HuH-7.5 (cell line): ENCODE measurements around the gene PPIL1.
A peak's percentile ranks its signal among the peaks of the same experiment; 100 is the strongest.

ENCODE experiments used
- DNase-seq: peaks from one replicate; pipeline ENCODE4 v3.0.0; 2011; ENCODE audit warnings: low spot score

The PPIL1 gene

DNA sequence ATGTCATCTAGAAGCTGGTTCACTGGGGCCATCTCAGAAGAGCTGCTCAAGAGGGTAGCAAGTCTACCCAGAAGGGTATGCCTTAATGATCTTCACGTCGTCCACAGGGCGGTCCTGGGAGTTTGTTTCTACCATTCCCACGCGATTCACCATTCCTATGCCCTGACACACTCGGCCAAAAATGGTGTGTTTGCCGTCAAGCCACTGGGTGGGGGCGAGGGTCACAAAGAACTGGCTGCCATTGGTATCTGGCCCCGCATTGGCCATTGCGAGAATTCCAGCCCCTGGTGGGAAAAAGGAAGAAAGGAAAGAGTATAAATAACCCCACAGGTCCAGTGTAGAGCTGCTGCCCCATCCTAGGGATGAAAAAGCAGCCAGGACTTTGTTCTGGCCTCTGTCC is 18.9 kb downstream of the PPIL1 start:
- no peak for DNase-seq

DNA sequence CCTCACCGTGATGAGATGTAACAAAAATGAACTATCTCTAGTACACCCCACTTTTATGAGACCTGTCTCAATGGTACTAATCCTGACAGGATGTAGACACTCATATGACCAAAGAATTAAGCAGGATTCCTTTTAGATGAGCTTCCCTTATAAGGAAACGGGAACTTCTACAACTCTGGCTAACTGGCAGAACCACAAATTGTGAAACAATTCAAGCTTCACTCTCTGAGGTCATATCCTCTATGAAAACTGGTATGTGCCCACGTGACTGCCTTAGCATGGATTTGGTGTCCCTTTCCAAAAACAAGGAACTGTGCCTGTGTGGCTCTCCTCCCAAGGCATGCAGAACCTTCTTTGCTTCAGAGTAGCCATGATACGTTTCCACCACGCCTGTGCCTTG is 21.3 kb downstream of the PPIL1 start:
- DNase-seq = no peak

DNA sequence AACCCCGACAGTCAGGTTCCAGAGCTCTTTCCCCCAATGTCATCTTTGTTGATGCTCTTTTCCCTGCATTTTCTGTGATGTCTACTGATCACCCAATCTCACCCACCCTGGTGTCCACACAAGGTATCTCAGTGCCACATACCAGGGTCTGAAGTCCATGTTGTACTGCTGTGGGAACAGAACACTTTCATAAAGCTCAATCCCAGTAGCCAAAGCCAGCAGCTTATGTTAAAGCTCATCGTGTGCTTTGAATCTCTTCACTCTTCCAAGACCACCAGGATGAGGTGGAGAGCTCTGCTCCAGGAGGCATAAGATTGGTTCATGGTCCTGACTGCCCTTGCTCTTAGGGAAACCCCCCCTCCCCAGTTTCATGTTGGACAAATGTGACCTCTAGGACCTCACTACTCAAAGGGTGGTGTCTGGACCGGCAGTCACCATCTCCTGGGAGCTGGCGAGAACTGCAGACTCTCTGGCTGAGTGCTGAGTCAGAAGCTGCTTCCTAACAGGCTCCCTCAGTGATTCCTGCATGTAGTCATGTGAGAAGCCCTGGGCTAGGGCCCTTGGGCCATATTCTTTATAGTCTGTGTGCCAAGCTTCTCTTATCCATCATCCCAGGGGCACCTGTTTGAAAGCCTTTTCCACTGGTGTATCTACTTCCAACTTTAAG is 22.0 kb downstream of the PPIL1 start:
- no peak for DNase-seq

DNA sequence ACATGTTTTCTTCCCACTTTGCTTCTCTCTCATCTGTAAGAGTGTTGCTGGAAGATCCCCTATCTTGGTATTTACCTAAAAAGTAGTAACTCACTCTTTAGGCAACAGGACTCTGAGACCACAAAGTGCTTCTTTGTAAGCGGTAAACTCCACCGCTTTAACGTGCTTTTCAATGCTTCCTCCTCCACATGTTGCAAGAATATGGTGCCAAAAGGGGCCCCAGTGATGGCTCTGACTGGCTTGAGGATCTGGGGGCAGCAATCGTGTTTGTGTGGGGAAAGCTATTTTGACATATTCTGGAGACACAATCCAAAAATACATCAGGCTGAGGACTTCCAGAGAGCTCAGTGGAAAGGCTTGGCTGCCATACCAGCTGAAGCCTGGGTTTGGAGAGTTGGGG is 23.0 kb downstream of the PPIL1 start:
- no peak for DNase-seq

DNA sequence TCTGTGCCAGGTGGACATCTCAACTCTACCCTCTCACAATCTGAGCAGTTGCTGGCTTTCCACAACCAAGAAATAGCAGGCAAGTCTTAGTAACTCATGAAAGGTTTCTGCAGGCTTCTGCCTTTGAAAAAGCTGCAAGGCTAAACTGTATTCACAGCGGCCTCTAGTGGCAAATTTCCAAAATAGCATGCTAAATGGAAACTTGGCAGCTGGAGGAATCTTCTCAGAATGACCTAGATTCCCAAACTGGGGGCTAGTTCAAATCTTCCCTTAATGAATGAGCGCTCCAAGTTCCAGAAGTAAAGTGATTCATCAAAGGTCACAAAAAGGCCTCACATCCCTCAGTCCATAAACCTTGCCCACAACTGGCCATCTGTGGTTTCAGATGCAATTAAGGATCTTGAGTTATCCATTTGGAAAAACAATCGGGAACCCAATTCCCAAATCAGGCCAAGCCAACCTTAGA is 23.4 kb downstream of the PPIL1 start:
- DNase-seq = no peak

DNA sequence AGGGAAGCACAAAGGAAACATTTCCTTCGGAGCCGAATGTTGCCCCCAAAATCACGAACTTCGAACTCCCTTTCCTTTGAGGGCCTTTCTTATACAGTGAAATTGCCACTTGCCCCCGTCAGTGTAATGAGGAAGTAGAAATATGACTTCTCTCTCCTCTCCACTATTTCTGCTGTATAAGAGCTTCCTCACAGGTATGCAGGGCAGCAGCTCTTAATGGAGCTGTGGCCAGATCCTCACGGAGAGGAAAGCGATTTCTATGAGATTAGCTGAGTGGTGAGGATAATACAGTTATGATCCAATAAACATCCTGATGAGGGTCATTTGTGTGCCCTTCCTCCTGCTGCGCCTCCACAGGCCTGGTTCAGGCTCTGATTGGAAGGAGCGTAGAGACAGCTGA is 24.6 kb downstream of the PPIL1 start:
- DNase-seq = no peak

DNA sequence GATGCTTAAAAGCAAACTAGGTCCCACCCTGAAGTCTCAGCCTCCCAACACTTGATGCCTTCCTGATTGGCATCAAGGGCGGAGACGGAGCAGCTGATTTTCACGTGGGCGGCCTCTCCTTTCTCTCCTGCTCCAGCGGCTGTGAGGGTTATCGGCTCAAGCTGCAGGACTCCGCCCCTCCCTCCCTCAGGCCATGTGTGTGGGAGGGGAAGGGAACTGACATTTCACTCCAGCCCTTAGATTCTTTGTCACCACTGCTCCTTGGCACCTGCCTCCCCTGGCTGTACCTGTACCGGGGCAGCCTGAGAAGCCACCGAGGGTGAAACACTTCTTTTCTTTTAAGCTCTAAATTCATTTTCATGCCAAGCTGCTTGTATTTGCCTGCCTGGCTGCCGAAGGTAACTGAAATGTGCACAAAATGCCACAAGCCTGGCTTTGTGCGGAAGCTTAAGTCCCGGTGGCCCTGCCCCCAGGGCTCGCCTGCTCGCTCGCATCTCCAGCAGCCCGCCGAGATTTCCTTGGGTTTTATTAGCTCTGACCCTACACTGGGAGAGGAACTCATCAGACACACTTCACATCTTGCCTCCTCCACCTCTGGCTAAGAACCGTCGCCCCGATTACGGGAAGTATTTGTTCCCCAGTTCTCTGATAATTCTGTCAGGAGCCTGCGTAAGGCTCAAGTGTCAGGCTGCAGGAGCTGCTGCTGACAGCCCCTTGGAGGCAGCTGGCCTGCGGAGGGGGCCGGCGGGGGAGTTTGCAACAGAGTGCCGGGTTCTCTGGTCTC is 25.8 kb downstream of the PPIL1 start:
- DNase-seq = no peak

DNA sequence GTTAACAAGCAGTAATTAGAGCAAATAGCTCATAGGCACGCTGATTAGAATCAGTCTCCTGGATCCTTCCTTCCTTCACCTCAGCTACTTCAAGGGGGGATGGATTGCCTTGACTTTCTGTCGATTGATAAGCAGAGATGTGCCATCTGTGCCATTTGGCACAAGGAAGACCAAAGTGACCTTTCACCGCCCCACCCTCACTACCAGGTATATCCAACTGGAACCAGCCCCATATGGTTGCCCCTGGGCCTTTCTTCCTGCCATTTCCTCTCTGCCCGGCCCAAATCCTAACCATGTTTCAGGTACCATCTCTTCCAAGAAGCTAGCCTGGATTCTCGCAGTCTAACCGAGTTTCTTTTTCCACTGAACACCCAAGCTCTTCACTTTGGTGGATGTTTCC is 26.6 kb downstream of the PPIL1 start:
- DNase-seq = no peak

DNA sequence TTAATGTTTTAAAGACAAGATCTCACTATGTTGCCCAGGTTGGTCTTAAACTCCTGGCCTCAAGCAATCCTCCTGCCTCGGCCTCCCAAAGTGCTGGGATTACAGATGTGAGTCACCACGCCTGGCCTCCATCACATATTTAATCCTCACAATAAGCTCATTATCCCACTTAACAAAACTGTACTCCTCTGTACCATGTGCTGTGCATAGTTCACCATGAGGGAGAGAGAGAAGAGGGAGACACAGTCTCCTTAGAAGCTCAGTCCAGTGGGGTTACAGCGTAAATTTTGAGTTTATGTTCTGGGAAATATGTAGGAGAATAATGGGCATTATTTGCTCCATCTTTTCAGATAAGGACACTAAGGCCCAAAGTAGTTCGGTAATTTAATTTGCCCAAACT is 27.5 kb downstream of the PPIL1 start:
- no peak for DNase-seq

DNA sequence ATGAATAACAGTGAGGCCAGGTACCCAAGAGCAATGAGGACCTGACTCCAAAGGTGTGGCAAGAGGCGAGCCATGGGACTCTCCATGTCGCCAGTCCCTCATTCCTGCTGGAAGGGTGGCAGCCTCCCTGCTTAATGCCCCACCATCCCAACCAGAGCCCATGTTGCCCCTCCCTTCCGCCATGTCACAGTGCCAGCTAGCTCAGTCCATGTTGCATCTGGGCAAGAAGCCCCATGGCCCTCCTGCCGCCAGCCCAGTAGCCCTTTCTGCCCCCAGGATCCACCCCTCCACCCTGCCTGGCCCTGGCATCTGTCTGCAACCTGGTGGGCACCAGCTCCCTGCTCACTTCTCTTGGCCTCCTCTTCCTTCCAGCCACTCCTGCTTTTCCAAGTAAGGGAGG is 29.4 kb downstream of the PPIL1 start:
- DNase-seq = no peak

DNA sequence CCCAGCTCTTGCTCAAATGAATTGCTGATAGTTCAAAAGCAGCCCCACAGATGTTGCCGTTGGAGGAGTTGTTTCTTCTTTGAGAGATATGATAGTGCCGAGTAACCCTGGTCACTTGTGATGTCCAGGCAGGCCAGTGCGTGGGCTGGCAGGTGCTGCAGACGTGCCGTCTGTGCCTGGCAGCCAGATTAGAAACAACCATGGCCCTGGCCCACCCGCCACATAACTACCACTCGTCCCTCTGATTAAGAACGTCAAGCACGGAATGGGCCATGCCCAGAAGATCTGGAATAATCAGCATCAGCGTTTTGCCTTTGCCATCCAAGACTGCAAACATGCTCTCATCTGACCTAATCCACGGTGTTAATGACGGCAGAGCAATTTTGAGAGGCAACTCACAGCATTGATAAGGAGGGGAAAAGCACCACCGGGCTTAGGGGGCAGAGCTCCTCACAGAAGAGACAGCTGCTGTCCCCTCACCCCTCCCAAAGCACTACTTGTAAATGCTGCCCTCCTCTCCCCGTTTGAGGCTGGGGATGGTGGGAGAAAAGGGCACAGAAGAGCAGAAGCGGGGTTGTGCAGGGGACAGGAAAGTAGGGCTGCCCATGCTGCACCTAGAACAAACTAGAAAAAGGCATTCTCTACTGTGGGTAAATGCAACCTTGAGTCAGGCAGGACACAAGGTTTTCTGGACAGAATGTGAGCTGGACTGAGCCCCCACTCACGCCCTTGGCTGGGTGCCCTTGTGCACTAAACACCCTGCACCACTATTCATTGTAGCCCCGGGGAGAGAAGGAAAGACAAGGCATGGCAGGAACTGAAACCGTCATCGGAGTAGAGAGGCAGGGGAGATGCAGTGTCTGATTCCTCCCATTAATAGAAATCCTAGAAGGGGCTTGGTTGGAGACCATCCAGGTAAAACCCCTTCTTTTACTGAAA is 30.1 kb downstream of the PPIL1 start:
- no peak for DNase-seq

DNA sequence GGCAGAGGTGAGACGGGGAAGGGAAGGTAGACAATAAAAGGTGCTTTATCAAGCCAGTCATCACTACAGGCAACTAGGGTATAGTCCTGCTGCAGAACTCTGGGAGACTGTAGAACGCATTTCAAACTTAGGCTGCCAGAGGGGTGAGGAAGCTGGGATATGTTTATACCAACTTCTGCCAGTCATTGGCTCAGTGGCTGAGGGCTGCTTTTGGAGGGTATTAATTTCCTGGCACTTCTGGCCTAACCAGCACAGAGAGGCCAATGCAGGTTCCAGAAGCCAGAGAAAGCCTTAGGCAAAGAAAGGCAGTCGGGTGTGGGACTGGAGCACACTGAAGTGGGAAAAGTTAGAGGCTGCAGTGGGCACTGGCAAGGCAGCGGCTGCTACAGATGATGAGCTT is 31.4 kb downstream of the PPIL1 start:
- no peak for DNase-seq

DNA sequence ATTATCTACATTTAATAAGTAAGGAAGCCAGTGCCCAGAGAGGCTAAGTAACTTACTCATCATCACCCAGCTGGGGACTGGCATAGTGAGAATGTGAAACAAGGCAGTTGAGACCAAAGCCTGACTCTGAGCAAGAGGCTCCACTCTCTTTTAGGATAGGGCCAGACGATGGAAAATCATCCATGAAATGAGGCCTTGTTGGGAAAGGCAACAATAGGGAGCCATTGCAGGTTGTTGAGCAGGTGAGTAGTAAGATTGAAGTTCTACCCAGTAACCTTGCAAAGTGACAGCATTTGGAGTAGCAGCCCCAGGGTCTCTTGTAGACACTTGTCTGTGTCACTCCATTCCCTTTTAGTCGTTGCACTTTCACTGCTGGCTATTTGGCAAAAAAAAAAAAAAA is 32.8 kb downstream of the PPIL1 start:
- DNase-seq = no peak

DNA sequence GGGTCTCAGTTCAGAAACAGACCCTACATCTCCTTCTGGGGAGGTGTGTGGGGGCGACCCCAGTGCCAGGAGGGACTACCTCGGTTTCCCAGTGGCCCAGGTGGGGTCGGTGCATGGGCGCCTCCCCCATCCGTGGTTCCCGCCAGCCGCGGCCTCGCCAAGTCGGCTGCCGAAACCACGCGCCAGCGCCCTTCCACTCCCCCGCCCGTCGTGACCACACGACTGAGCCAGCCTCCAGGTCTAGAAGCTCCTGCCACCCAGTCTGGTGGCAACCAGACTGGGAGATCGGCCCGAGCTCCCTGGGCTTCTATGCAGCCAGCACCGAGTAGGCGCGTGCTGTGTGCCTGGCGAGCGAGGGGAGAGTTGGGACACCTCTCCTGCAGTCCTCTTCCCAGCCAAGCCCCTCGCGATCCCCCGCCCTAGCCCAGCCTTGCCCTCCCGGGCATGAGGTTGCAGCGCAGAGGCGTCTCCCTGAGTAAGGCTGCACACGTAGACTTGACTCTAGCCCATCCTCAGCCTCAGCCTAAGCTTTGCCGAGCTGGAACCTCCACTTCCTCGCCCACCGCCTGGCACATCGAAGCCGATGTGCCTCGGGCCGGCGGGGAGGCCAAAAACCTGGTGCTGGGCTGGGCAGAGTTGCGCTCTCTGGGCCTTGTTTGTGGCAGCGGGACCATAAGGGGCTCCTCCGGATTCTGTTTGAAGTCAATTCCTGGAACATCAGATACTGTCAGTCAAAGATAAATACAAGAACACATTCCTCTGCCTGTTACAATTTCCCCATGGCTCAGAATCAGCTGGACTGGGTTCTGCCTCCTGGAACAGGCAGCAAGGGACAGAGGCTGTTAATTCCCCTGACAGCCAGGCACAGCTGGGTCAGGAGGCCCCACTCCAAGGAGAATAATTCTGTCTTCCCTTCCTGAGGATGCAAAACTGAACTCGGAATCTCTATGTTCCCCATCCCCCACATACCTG is 33.9 kb downstream of the PPIL1 start:
- no peak for DNase-seq

DNA sequence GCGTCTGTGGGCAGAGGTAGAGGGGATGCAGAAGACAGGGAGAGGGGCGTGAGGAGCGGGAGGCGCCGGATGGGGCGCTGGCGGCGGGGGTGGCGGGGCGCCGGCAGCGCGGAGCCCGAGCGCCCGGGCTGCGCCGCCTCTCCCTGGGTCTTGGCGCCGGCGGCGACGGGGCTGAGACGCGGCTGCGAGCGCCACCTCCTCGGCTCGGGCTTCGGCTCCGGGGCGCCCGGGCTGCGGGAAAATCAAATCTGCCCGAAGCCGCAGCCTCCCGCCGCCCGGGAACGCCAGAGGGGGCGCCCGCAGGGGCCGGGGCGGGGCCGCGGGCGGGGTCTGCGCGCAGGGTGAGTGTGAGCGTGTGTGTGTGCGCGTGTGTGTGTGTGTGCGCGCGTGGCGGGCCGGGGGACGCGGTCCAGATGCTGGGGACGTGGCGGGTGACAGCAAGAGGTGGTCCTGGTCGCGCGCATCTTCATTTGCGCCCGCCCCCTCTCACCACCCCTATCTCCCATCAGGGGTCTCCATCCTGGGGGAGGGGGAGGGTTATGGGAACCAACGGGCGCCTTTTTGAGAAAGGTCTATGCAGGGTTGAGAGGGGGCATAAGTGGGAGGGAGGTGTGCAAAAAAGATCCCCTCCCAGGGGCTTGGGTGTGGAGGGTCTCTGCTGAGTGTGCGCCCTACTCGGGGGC is 34.7 kb downstream of the PPIL1 start:
- DNase-seq = peak; percentile 50

DNA sequence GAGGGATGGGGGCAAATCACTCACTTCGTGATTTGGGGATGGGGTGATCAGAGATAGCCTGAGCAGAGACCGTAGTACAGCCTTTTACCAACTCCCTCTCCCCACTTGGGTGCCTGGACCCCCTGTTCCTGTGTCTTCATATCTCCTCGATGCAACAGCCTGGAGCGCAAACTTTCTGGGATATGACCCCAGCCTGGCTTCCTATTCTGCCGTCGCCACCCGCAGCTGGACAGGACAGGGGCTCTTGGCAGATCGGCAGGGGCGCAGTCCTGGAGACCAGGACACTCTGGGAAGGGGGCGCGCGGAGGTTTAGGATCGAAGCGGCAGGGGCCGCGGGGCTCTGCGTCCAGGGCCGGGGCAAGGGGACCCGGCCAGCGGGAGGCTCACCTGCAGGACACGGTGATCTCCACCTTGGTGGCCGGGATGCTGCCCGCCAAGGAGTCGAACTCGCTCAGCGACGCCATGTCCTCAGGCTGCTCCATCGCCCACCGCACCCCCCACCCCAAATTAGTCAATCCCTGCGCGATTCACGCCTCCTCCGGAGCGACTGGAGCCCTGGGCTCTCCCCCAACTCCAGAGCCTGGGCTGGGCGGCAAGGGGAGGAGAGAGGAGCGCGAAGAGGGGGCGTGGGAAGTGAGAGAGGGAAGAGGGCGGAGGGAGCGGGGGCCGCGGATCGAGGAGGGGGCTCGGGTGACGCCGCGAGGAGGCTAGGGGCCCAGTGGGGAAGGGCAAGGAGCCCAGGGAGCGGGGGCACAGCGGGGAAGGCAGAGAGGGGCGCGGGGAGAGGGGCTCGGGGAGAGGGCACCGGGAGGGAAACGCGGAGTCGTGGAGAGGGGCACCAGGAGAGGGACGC is 35.5 kb downstream of the PPIL1 start, which contains the start of gene CPNE5:
Gene CPNE5, minus strand, starts transcription at position 549 of the 853 bp plus-strand sequence. Its CDS starts 67 bp downstream, at position 482.
- no peak for DNase-seq

DNA sequence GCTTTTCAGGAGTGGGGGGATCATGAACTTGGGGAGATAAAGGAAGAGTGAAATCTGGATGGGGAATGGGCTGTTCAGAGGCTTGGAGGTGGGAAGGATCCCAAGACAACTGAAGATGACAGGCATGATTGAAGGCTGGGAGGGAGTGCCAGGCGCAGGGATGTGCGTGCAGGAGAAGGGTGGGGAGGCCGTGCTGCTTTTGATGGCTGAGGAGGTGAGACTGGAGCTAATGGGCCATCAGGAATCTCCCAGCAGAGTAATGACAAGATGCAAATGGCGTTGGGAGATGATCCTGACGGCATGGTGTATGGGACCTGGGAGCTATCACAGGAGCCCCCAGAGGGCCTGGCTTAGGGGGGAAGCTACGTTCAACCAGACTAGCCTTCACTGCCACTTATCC is 36.9 kb downstream of the PPIL1 start:
- DNase-seq = no peak

DNA sequence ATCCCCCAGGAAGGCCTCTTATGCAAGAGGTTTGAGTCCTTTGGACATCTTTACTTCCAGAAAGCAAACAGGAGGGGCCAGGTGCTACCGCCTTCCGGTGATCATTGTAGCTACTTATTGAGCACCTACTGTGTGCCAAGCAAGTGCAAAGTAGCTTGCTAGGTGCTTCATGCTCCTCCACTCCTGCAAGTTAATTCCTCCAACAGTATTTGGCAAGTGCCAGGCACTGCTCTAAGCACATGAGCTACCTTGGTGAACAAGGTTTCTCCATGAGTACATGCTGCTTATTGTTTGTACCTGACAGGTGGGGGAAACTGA is 37.6 kb downstream of the PPIL1 start:
- DNase-seq = no peak

DNA sequence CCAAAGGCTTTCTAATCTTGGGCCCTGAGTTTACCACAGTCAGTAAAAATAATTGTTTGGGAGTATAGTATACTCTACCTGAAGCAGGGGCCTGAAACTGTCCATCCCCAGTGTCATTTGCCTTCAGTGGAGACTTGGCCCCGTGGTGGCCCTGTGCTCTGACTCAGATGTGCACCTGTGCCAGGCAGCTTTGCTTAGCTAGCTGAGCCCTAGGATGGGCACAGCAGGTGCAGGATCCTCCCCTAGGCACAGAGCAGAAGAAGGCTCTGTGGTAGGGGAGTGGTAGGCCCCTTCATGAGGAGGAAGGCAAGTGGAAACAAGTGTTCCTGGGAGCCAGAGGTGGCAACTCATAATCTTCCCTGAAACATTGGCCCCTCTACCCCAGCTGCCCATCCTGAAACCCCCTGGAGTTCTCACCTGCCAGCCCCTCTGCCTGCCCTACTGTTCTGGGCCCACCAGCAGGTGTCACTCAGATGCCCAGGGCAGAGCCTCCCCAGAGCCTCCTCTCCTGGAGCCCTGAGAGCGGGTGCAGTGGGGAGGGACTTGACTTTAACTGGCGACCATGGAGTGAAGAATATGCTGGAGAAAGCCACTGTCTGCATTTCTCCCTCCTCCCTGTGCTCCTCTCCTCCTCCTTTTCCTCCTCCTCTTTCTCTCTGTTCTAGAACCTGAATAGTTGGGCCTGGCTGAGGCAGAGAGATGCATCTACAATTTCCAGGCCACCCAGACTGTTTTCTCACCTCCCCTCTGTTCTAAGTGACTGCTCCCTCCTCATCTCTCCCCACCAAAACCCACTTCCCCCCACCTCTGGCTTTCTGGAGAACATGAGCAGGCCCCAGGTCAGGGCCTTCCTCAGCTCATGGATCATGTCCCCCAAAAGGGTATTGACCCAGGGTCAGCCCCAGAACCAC is 38.2 kb downstream of the PPIL1 start:
- DNase-seq = no peak
